Retinal pigment epithelial cell (primary cell): ENCODE data around the gene VWA3B.

Source experiments
- DNase-seq: peaks from one replicate; pipeline ENCODE4 v3.0.0-alpha.2; 2010; ENCODE audit warnings: low read depth
- H3K4me3 ChIP-seq: 2 replicates; pipeline ENCODE4 v1.5.1; 2011; ENCODE audit warnings: mild to moderate bottlenecking, low read length, control low read depth, moderate library complexity
- CTCF ChIP-seq: conservative IDR thresholded peaks from 2 replicates; pipeline ENCODE4 v1.5.1; 2011; ENCODE audit warnings: low read depth, low read length, control low read depth, inconsistent platforms

VWA3B gene

GRCh38 chr2:98161186-98161585 lies 74.2 kb downstream of the VWA3B start:
- H3K4me3 ChIP-seq = no peak overlapping the region
- DNase-seq = no peak
- no peak for TF ChIP-seq CTCF

GRCh38 chr2:98164256-98164655 lies 77.3 kb downstream of the VWA3B start:
- DNase-seq = no peak
- no peak overlapping the region for H3K4me3 ChIP-seq
- no peak for TF ChIP-seq CTCF

- TF ChIP-seq CTCF = no peak
- no peak for DNase-seq
- H3K4me3 ChIP-seq = no peak overlapping the region
Observed at GRCh38 chr2:98165516-98166071, 78.6 kb downstream of the VWA3B start.

GRCh38 chr2:98167916-98168315 lies 80.9 kb downstream of the VWA3B start:
- DNase-seq = no peak
- TF ChIP-seq CTCF = no peak
- no peak overlapping the region for H3K4me3 ChIP-seq

GRCh38 chr2:98170076-98170475 lies 83.1 kb downstream of the VWA3B start:
- no peak overlapping the region for H3K4me3 ChIP-seq
- no peak for TF ChIP-seq CTCF
- no peak for DNase-seq

GRCh38 chr2:98172150-98172765 lies 85.3 kb downstream of the VWA3B start:
- DNase-seq = no peak
- no peak for TF ChIP-seq CTCF
- H3K4me3 ChIP-seq = no peak overlapping the region

- H3K4me3 ChIP-seq = no peak overlapping the region
- no peak for DNase-seq
- TF ChIP-seq CTCF = no peak
Observed at GRCh38 chr2:98172951-98173350, 86.0 kb downstream of the VWA3B start.
